PC-9 (cell line): ENCODE results near the gene OR2T34.

Experiments
- EZH2 ChIP-seq: fragments of 200-600 bp; sonication (generic); IDR thresholded peaks from 2 replicates; pipeline ENCODE4 v1.8.0; 2017; ENCODE audit warnings: antibody characterized with exemption, low read depth
- TF ChIP-seq, protein P1 (sequence below): fragments of 200-600 bp; sonication (generic); conservative IDR thresholded peaks from 2 replicates; pipeline ENCODE4 v1.6.1; 2017; ENCODE audit warnings: mixed run types, antibody characterized with exemption, mild to moderate bottlenecking, moderate library complexity

DNA sequence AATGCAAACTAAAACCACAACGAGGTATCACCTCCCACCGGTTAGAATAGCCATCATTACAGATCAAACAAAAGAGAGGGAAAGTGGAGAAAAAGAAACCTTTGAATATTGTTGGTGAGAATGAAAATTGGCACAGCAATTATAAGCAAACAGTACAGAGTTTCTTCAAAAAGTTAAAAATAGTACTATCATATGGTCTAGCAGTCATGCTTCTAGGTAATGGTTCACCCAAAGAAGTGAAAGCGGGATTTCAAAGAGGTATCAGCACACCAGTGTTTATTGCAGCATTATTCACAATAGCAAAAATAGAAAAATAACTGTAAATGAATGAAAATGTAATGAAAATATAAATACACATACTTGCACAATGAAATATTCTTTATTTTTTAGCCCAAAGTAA is 14.8 kb upstream of the OR2T34 start:
- TF ChIP-seq, protein P1, sequence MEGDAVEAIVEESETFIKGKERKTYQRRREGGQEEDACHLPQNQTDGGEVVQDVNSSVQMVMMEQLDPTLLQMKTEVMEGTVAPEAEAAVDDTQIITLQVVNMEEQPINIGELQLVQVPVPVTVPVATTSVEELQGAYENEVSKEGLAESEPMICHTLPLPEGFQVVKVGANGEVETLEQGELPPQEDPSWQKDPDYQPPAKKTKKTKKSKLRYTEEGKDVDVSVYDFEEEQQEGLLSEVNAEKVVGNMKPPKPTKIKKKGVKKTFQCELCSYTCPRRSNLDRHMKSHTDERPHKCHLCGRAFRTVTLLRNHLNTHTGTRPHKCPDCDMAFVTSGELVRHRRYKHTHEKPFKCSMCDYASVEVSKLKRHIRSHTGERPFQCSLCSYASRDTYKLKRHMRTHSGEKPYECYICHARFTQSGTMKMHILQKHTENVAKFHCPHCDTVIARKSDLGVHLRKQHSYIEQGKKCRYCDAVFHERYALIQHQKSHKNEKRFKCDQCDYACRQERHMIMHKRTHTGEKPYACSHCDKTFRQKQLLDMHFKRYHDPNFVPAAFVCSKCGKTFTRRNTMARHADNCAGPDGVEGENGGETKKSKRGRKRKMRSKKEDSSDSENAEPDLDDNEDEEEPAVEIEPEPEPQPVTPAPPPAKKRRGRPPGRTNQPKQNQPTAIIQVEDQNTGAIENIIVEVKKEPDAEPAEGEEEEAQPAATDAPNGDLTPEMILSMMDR, result no peak
- no peak for TF ChIP-seq EZH2
